HG02870 (cell line): ENCODE data around the gene DIPK1B.

ENCODE experiments used
- ATAC-seq: cut with Tn5 transposase; IDR thresholded peaks from one replicate; pipeline ENCODE4 v1.9.1; 2021; ENCODE audit warnings: mild to moderate bottlenecking, moderate library complexity; ENCODE audit not compliant: unreplicated experiment

Gene DIPK1B

GRCh38 chr9:136673088-136673974 lies 39.0 kb upstream of the DIPK1B start:
- no peak for ATAC-seq

- ATAC-seq = no peak
These were observed 38.2 kb upstream of the DIPK1B start for GRCh38 chr9:136673975-136674785.

DNA sequence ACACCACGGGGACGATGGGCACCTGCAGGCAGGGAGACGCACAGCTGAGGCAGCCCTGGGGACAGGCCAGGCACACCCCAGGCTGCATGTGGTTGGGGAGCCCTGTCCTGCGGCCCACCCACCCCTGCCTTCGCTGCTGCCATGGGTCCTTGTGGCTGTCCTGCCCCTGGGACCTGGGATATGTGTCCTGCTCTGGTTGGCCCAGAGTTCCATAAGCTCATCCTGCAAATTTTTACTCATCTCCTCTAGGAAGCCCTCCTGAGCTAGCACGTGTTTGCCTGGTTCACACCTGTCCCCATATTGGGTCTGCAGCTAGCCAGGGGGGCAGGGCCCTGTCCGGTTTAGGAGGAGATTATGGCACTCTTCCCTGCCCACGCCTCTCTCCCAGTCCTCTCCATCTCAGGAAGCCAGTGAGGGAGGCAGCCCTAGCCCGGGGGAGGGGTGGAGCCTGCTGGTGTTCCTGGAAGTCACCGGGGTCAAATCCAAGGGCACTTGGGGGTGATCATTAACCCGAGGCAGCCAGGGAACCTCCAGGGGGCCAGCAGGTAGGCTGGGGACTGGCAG lies 37.5 kb upstream of the DIPK1B start:
- no peak for ATAC-seq

- no peak for ATAC-seq
These were observed 36.7 kb upstream of the DIPK1B start for GRCh38 chr9:136675477-136676296.

DNA sequence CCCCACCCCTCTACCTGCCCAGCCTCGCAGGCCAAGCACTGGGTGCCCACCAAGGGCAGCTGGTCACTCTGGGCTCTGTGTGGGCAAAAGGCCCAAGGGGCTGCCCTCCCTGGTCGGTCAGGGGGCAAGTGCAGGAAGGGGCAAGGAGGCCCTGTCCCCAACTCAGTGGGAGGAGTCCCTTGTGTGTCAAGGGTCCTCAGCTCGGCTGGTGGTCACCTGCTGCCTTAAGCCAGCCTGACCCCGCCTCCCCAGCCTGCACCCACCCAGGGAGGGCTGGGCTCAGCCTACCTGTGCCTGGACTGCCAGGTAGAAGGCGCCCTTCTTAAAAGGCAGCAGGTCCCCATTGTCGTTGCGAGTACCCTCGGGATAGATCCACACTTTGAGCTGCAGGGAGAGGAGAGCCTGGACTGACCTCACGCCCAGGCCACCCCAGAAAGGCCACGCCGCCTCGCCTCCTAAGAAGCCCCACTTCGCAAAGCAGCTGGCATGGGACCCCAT lies 36.0 kb upstream of the DIPK1B start:
- ATAC-seq = no peak

DNA sequence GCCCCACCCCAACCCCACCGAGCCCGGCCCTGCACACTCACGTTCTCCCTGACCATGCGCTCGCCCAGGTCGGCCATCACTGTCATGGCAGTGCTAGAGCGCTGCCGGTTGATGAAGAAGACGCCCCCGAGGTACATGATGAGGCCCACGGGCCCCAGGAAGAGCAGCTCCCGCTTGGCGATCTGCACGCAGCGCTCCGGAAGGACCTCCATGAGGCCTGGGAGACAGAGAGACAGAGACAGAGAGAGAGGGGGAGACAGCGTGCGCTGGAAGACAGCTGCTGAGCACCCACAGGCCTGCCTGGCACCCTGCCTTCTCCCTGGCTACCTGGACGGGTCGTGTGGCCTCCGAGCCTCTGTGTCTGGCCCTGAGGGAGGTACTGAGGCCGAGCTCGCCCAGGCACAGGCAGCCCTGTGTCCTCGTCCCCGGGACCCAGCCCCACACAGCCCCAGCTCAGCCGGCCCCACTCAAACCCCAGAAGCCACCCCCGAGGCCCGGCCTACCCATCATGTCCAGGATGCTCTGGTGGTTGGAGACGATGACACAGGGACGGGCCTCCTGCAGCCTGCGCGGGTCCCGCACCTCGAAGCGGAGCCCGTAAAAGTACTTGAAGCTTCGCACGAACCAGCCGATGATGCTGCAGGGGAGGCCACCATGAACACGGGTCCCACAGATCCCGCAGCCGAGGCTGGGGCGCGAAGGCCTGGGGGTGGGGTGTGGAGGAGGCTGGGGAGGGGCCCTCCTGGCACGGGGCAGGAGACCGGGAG lies 35.3 kb upstream of the DIPK1B start:
- ATAC-seq = no peak

GRCh38 chr9:136678034-136678433 lies 34.3 kb upstream of the DIPK1B start:
- ATAC-seq = no peak

DNA sequence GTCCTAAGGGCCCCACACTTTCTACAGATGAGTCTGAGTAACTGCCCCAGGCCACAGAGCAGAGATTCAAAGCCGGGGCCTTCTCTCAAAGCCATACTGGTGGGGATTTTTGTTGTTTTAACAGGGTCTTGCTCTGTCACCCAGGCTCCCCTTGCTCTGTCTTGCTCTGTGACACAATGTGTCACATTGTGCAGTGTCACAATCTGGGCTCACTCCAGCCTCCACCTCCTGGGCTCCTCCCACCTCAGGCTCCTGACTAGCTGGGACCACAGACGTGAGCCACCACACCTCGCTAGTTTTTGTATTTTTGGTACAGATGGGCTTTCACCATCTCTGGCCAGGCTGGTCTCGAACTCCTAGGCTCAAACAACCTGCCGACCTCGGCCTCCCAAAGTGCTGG lies 33.7 kb upstream of the DIPK1B start:
- ATAC-seq = no peak

DNA sequence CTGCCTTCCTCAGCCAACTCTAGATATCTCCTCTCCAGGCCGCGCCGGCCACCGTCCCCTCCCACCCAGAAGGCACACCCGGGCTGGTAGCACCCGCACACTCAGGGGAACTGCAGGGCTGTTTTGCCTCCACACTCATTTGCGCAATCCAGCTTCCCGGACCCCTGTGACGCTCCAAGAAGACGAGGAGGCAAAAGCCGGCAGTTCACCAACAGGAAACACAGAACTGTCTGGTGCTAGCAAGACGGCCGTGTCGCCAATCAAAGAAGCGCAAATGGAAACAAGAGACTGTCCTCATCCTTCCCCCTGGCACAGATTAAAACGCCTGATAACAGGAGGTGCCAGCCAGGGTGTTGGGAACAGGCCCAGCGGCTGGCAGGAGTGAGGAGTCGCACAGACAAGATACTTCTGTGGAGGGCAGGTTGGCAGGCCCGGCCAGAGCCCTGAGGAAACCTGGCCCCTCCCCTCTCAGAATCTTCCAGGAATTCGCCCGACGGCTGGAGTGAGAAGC lies 32.9 kb upstream of the DIPK1B start:
- ATAC-seq = no peak

GRCh38 chr9:136681029-136681428 lies 31.3 kb upstream of the DIPK1B start:
- ATAC-seq = no peak

- no peak for ATAC-seq
These were observed 30.2 kb upstream of the DIPK1B start for GRCh38 chr9:136681945-136682699.

DNA sequence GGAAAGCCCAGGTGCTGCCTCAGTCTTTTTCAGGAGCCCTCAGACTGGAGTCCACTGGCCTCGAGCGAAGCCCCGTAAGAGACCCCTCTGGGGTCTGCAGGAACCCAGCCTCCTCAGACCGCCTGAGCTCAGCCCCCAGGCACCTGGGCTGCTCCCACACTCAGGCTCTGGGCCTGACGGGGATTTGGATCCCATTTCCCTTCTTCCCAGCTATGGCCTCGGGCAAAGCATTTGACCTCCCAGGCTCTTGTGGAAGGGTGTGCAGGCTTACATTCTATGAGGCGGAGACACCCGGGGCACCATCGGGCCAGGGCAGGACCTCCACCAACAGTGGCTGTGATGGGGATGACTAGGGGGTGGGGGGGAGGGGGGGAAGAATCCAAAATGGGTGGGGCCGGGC lies 29.7 kb upstream of the DIPK1B start:
- no peak for ATAC-seq

- ATAC-seq = no peak
These were observed 29.1 kb upstream of the DIPK1B start for GRCh38 chr9:136683173-136683745.

GRCh38 chr9:136683755-136684154 lies 28.6 kb upstream of the DIPK1B start:
- no peak for ATAC-seq

- ATAC-seq = no peak
These were observed 28.0 kb upstream of the DIPK1B start for GRCh38 chr9:136684339-136684738.

GRCh38 chr9:136684799-136685198 lies 27.6 kb upstream of the DIPK1B start:
- no peak for ATAC-seq

DNA sequence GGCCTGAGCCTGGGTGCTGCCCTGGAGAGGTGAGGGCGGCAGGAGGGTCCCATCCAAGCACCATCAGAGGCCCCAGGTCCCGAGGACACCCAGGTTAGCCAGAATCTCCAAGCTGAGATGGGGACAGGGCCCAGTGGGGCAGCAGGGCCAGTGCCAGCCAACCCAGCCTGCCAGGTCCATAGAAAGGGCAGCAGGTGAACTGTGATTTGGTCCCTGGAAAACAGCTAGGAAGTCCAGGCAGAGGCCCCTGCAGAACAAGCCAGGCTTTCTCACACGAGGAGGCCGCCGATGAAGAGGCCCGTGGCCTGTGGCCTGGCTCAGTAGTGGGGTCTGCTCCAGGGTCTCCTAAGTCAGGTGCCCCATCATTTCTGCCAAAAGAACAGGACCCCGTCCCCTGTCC lies 27.2 kb upstream of the DIPK1B start:
- ATAC-seq = no peak

GRCh38 chr9:136685790-136686533 lies 26.4 kb upstream of the DIPK1B start:
- no peak for ATAC-seq
